HT1080 (cell line): ENCODE measurements around the gene CD163L1. TPM values are rescaled to one million over a fixed set of nuclear protein-coding genes. Genes with fewer than 3 reads are reported as not detected.
"Not testable (repeated sequence)": the region's sequence is repeated elsewhere in the genome, so short reads cannot be mapped to it uniquely, and the experiment has no call there.

Experiments
- DNase-seq: peaks from one replicate; pipeline ENCODE4 v3.0.0-alpha.2; 2015; ENCODE audit warnings: low read depth
- total RNA-seq: library from RNA; depleted of rRNA; stranded (reverse); fragments of >200 nt; shearing (Covaris generic); gene quantifications from 2 replicates; pipeline ENCODE4 v1.2.3, GENCODE V29; 2014; rRNA removed

Gene CD163L1
- total RNA-seq, 1 experiment from 2014 or later = 6.0 TPM

DNA sequence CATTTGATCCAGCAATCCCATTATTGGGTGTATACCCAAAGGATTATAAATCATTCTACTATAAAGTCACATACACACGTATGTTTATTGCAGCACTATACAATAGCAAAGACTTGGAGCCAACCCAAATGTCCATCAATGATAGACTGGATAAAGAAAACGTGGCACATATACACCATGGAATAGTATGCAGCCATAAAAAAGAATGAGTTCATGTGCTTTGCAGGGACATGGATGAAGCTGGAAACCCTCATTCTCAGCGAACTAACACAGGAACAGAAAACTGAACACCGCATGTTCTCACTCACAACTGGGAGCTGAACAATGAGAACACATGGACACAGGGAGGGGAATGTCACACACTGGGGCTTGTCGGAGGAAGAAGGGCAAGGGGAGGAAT lies 106.2 kb downstream of the CD163L1 start:
- DNase-seq = not testable (repeated sequence)

DNA sequence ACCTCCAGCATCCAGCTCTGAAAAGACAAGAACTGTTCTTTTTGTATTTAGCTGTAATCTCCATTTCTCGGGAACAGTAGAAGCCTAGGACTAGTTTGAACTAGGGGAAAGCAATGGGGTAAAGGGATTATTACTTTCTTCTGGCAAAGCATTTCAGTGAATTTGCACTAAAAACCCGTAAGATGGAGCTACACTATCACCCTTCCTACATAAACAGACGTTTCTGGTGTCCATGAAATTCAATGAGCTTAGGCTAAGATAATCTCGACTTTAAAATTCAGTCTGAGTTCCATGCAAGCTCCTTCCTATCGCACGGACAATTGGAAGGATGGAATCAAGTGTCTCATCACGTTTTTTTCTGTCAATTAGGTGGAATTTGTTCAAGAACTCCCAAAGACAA lies 116.0 kb downstream of the CD163L1 start:
- DNase-seq = peak; percentile 44

DNA sequence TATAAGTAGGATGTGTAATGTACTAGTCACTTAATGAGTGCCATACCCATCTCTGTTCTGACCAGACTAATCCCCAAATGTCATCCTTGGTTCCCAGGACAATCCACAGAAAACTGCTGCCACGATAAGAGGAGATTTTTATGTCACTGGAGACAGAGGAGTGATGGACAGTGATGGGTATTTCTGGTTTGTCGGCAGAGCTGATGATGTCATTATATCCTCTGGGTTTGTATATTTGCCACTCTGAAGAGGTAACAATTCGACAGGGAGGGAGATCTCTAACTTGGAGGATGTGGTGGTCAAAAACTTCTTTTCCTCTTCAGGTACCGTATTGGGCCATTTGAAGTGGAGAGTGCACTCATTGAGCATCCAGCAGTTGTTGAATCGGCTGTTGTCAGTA lies 119.8 kb downstream of the CD163L1 start:
- DNase-seq = no peak

DNA sequence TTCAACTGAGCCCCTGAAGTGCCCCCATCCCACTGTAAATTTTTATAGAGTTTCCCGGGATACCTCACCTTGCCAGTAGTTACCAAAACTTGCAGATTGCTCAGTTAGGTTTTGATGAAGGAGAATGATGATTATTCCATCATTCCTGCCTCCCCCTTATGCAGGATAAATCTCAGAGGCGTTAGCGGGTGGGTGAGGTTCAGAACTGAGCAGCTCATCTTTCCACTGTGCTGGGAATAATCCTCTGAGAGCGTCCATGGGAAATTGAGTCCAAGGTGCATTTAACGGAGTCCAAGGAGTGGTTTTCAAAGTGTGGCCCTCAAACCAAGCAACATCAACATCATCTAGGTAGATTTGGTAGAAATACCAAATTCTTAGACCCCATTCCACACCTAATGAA lies 121.4 kb downstream of the CD163L1 start:
- DNase-seq = no peak

DNA sequence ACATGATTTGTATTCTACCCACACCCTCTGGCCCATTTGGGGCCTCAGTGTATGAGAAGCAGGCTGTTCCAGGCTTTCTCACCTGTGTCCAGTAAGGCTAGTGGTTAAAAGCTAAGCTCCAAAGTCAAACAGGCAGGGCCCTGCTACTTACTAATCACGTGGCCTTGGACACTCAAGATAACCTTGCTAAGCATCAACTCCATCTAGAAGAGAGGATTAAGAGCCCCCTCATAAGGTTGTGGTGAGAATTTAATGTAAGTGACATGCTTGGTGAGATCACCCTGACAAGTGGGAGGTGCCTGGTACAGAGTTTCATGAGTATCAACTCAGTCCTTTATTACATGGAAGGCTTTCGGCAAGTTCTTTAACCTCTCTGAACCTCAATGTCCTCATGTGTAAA lies 122.3 kb downstream of the CD163L1 start:
- no peak for DNase-seq

DNA sequence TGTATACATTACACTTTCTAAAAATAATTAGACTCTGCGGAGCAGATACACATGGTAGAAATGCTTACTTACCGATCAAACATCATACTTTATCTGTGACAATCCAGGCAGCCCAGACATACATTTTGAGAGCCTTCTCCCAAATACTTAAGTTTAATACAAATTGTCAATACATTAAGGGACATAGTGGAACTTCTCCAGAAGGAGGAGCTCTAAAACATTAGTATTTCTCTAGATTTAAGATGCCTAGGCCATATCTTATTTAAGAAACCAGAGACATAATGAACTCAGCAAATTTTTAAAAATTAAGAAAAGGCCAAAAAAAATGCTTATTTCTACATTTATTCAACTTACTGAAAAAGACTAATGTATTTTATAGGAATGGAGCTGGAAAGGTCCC lies 124.0 kb downstream of the CD163L1 start:
- no peak for DNase-seq

DNA sequence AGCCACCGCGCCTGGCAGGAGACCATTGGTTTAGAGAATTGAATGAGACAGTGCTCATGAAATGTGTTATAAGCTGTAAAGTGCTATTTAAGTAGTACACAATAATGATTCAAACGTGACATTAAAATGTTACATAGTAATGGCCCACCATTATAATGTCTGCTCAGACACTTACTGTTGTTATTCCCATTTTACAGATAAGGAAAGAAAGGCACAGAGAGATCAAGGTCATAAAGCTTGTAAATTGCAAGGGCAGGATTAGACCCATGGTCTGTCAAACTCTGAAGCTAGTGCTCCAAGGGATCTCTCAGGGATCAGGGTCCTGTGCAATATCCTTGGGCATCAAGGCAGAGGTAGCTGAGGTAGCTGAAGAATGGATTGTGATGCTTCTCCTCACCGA lies 133.9 kb downstream of the CD163L1 start:
- DNase-seq = no peak

Other genes starting within 250 kb of the CD163L1 start
- gene ACSM4, start 140.1 kb downstream of the CD163L1 start, total RNA-seq = not detected in 2 replicates
- gene CD163, start 59.6 kb upstream of the CD163L1 start, total RNA-seq = not detected in 2 replicates
- not detected in 2 replicates for gene APOBEC1, start 221.8 kb upstream of the CD163L1 start, total RNA-seq